ENCODE data around the gene DHX35. TPM values are rescaled to one million over a fixed set of nuclear protein-coding genes. Genes with fewer than 3 reads are reported as not detected.

DHX35 gene
- total and polyA plus RNA-seq, 9 donors, result 7.6 to 10.1 (median 9.2) TPM

DNA sequence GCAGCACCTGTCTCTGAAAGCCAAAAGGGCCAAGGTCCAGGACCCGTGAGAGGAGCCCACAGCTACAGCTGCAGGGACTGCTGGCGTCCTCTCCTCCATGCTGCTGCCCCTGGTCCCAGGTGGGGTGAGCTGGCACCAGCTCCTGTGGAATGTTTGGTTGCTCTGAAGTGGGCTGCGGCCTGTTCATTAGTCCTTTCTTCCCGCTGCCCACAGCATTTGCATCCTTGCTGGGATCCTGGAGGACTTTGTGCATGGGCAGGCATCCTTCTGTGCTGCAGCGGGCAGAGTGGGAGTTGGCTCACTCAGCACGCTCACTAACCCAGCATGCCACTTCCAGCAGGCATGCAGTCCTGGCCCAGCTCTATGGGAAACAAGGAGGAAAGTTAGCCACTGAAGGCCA is 76.4 kb downstream of the DHX35 start:
- Histone ChIP-seq H3K36me3 (ENCODE audit: control insufficient read depth, insufficient read depth, low read length) (peaks cover 67% of the 10 kb centered on the region), H3K27me3 (ENCODE audit: control insufficient read depth, insufficient read depth, low read length) (no peaks in the 10 kb centered on the region), H3K27ac (ENCODE audit: low read length) (no peak overlapping the region), H3K4me3 (ENCODE audit: low read length) (no peak overlapping the region), H3K9me3 (replicated peaks; ENCODE audit: control insufficient read depth, low read depth, low read length) (no peaks in the 10 kb centered on the region), H3K4me1 (ENCODE audit: control insufficient read depth, insufficient read depth, low read length) (no peaks in the 10 kb centered on the region)
- 80% methylated on average over 6 of the region's 6 CpGs for WGBS (ENCODE audit: insufficient coverage)
- no peak for DNase-seq

DNA sequence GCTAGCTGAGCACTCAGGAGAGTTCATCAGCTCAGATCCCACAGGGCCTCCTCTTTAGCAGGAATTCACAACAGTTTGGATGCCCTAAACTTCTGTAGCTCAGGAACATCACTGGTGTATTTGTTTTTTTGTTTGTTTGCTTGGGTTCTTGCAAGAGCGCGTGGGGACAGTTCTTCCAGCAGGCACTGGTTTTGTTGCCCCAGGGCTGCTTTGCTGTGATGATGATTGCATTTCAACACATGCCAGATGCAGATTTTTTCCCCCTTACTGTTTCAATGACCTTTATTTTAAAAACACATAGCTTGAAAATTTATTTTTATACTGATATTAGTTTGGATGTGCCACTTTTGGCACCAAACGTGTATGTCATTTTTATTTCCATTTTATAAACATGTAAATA is 77.1 kb downstream of the DHX35 start:
- no peak overlapping the region for H3K4me3 ChIP-seq (ENCODE audit: low read length)
- H3K36me3 ChIP-seq (ENCODE audit: control insufficient read depth, insufficient read depth, low read length), result peaks cover 61% of the 10 kb centered on the region
- no peaks in the 10 kb centered on the region for H3K4me1 ChIP-seq (ENCODE audit: control insufficient read depth, insufficient read depth, low read length)
- H3K27ac ChIP-seq (ENCODE audit: low read length), result no peak overlapping the region
- no CpG with 5 or more reads among the region's 3 CpGs for WGBS (ENCODE audit: insufficient coverage)
- DNase-seq, result no peak
- H3K9me3 ChIP-seq (replicated peaks; ENCODE audit: control insufficient read depth, low read depth, low read length), result no peaks in the 10 kb centered on the region
- H3K27me3 ChIP-seq (ENCODE audit: control insufficient read depth, insufficient read depth, low read length), result no peaks in the 10 kb centered on the region

DNA sequence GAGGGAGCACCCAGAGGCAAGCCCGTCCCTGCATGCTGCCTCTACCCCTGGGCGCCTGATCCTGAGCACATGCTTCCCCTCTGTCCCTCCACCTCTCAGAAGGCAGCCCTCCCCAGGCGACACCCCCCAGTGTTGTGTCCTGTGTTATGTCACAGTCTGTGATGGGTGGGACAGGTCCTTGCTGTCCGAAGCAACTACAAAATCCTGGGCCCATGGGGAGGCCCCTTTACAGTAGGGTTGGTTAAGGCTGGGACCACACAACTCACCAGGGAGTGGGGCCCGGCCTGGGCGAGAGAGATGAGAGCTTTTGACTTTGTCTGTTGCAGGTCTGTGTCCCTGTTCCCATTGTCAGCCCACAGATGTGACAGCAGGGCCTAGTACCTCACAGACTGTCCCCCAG is 78.0 kb downstream of the DHX35 start:
- 89% methylated on average over 3 of the region's 6 CpGs for WGBS (ENCODE audit: insufficient coverage)
- no peaks in the 10 kb centered on the region for H3K27me3 ChIP-seq (ENCODE audit: control insufficient read depth, insufficient read depth, low read length)
- no peaks in the 10 kb centered on the region for H3K4me1 ChIP-seq (ENCODE audit: control insufficient read depth, insufficient read depth, low read length)
- H3K4me3 ChIP-seq (ENCODE audit: low read length), result no peak overlapping the region
- H3K9me3 ChIP-seq (replicated peaks; ENCODE audit: control insufficient read depth, low read depth, low read length), result no peaks in the 10 kb centered on the region
- no peak overlapping the region for H3K27ac ChIP-seq (ENCODE audit: low read length)
- no peak for DNase-seq
- peaks cover 59% of the 10 kb centered on the region for H3K36me3 ChIP-seq (ENCODE audit: control insufficient read depth, insufficient read depth, low read length)

DNA sequence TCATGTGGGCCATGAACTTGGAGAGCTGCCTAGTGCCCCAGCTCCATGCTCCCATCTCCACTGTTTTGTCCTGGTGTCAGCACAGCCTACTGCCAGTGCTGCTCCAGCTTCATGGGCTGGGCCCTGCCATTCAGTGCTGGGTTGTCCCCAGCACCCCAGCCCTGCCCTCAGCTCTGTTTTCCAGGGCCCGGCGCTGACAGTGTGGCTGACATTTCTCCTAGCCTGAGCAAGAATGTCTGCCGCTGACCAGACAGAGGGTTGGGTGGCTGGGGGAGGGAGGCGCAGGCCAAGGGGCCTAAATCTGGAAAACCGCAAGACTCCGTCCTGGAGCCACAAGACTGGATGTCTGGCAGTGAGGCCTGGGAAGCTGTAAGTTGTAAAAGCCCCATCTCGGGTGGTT is 78.9 kb downstream of the DHX35 start:
- Histone ChIP-seq H3K27ac (ENCODE audit: low read length) (no peak overlapping the region), H3K9me3 (replicated peaks; ENCODE audit: control insufficient read depth, low read depth, low read length) (no peaks in the 10 kb centered on the region), H3K4me3 (ENCODE audit: low read length) (no peak overlapping the region), H3K27me3 (ENCODE audit: control insufficient read depth, insufficient read depth, low read length) (no peaks in the 10 kb centered on the region), H3K4me1 (ENCODE audit: control insufficient read depth, insufficient read depth, low read length) (no peaks in the 10 kb centered on the region), H3K36me3 (ENCODE audit: control insufficient read depth, insufficient read depth, low read length) (peaks cover 54% of the 10 kb centered on the region)
- WGBS (ENCODE audit: insufficient coverage), result 89% methylated on average over 7 of the region's 7 CpGs
- no peak for DNase-seq

DNA sequence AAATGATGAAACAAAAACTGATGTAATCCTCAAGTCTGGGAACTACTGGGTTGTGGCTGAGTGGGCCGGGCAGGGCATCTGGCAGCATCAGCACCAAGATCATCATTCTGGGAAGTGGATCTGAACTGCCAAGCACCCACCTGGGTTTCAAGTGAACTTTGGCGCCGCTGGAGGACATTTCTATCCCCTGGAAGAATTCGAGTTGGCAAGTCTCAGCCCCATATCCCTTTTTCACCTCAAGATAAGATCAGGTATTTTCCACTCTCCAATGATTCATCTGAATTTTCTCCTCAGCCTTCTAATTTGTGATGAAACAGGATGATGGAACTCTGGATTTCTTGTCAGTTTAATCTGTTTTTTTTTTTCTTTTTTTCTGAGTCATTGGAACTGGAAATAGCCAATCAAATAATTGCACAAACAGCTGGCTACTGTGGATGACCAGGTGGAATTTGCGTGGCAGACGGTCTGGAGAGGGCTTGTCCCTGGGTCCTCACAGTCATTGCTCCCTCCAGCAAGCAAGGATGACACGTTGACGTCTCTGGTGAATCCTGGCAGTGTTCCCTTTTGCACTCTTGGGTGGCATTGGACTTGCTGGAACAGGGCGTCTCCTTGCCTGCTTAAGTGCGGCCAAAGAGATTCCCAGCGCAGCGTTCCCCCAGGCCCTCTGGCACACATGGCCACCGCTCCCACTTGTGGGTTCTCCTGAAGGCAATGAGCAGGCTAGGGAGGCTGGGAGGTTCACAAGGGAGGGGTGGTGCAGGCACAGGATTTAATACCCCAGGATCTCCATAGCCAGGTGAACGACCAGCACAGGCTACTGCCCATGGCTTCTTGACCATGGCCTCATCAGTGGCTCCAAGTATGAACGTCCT is 80.4 kb downstream of the DHX35 start:
- no peaks in the 10 kb centered on the region for H3K9me3 ChIP-seq (replicated peaks; ENCODE audit: control insufficient read depth, low read depth, low read length)
- no peaks in the 10 kb centered on the region for H3K4me1 ChIP-seq (ENCODE audit: control insufficient read depth, insufficient read depth, low read length)
- H3K27ac ChIP-seq (ENCODE audit: low read length), result no peak overlapping the region
- H3K27me3 ChIP-seq (ENCODE audit: control insufficient read depth, insufficient read depth, low read length), result no peaks in the 10 kb centered on the region
- peaks cover 45% of the 10 kb centered on the region for H3K36me3 ChIP-seq (ENCODE audit: control insufficient read depth, insufficient read depth, low read length)
- WGBS (ENCODE audit: insufficient coverage), result 86% methylated on average over 11 of the region's 15 CpGs
- H3K4me3 ChIP-seq (ENCODE audit: low read length), result no peak overlapping the region
- DNase-seq, result no peak

DNA sequence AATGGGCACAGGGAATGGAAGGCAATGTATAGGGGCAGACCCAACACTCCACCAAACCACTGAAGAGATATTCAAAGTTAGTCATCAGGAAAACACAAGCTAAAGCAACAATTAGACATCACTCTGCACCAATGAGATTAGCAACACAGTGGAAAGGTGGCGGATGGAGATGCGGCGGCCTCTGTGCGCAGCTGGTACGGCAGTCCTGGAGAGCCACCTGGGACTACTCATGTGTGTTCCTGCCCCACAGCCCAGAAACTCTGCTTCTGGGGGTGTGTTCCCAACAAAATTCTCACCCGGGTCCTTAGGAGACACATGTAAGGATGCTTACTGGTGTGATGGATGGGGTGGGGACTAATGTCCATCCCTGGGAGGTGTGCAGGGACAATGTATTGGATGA is 82.4 kb downstream of the DHX35 start:
- Histone ChIP-seq H3K4me3 (ENCODE audit: low read length) (no peak overlapping the region), H3K9me3 (replicated peaks; ENCODE audit: control insufficient read depth, low read depth, low read length) (no peaks in the 10 kb centered on the region), H3K27me3 (ENCODE audit: control insufficient read depth, insufficient read depth, low read length) (no peaks in the 10 kb centered on the region), H3K27ac (ENCODE audit: low read length) (no peak overlapping the region), H3K36me3 (ENCODE audit: control insufficient read depth, insufficient read depth, low read length) (peaks cover 32% of the 10 kb centered on the region), H3K4me1 (ENCODE audit: control insufficient read depth, insufficient read depth, low read length) (peaks cover 2% of the 10 kb centered on the region)
- 100% methylated on average over 1 of the region's 6 CpGs for WGBS (ENCODE audit: insufficient coverage)
- DNase-seq, result no peak

DNA sequence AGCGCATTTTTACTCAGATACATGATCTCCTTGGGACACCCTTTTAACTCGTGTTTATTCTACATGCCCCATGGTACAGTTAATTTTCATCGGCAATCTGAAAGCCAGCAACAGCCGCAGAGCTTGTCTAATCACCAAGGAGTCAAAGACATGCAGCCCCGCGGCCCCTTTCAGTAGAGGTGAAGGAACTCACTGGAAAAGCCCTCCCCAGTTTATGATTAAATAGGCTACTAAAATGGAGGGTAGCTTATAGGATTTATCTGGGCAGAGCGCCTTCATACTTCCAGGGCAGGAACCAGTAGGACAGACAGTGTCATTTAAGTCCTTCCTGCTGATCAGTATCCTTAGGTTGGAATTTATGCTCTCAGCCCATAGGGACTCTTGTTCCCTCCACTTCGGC is 83.5 kb downstream of the DHX35 start:
- no peak overlapping the region for H3K27ac ChIP-seq (ENCODE audit: low read length)

DNA sequence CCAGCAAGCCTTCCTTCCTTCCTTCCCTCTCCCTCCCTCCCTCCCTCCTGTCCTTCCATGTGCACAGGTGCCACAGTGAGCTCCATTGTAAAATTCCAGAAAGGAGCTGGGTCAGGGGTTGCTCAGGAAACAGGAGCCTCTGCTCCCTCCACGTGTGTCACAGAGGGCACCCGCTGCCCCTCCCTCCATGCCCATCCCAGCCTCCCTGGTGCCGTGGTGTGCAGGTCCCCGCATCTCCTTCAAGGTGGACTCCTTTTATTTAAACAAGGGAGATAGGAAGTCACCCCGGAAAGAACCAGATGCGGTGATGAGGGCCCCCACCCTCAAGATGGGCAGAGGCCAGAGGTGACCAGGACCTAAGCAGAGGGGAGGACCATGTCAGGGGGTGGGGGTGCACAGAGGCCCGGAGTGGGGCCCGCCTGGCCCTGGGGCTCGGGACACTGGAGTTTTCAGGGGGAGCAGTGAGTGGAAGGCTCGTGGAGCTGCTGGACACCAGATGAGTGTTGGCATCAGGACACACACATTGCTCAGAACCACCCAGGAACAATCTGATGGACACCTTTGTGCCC is 85.4 kb downstream of the DHX35 start:
- Histone ChIP-seq H3K27me3 (ENCODE audit: control insufficient read depth, insufficient read depth, low read length) (peaks cover 2% of the 10 kb centered on the region), H3K4me3 (ENCODE audit: low read length) (no peak overlapping the region), H3K36me3 (ENCODE audit: control insufficient read depth, insufficient read depth, low read length) (peaks cover 12% of the 10 kb centered on the region), H3K27ac (ENCODE audit: low read length) (no peak overlapping the region), H3K4me1 (ENCODE audit: control insufficient read depth, insufficient read depth, low read length) (peaks cover 8% of the 10 kb centered on the region), H3K9me3 (replicated peaks; ENCODE audit: control insufficient read depth, low read depth, low read length) (no peaks in the 10 kb centered on the region)
- no peak for DNase-seq
- WGBS (ENCODE audit: insufficient coverage), result 34% methylated on average over 3 of the region's 10 CpGs

More for the DNA sequence above, 83.5 kb downstream of the DHX35 start:
- peaks cover 24% of the 10 kb centered on the region for H3K36me3 ChIP-seq (ENCODE audit: control insufficient read depth, insufficient read depth, low read length)
- 71% methylated on average over 4 of the region's 8 CpGs for WGBS (ENCODE audit: insufficient coverage)
- H3K4me1 ChIP-seq (ENCODE audit: control insufficient read depth, insufficient read depth, low read length), result peaks cover 8% of the 10 kb centered on the region
- no peak overlapping the region for H3K4me3 ChIP-seq (ENCODE audit: low read length)
- no peak for DNase-seq
- no peaks in the 10 kb centered on the region for H3K9me3 ChIP-seq (replicated peaks; ENCODE audit: control insufficient read depth, low read depth, low read length)
- no peaks in the 10 kb centered on the region for H3K27me3 ChIP-seq (ENCODE audit: control insufficient read depth, insufficient read depth, low read length)

DNA sequence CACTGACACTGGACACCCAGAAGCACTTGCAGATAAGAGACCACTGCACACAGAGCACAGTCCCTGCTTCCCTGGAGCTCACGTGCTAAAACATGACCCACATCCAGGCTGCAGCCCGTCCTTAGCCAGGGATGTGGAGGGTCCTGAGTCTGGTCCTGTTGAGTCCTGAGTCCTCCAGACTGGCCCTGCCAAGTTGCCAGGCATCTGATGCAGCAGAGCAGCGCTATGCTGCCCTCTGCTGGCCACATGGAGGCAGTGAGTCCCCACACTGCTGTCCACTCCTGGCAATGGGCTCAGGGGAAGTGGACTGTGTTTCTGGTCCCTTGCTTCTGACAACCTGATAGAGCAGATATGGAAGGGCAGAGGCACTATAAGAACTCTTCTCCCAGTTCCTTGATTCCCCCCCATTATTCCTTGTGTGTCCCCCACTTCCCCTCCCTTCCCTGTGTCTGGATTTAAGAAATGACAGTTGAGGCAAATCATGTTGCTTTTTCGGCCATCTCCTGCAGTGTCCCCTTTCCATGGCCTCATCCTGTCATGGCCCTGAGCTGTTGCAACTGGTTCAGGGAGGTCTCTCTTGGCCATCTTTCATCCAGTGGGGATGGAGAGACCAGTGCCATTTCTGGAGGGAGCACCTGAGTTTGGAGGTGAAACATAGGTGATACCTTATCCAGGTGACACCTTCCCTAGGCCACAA is 86.0 kb downstream of the DHX35 start:
- Histone ChIP-seq H3K4me3 (ENCODE audit: low read length) (no peak overlapping the region), H3K4me1 (ENCODE audit: control insufficient read depth, insufficient read depth, low read length) (peaks cover 8% of the 10 kb centered on the region), H3K36me3 (ENCODE audit: control insufficient read depth, insufficient read depth, low read length) (peaks cover 5% of the 10 kb centered on the region), H3K27ac (ENCODE audit: low read length) (no peak overlapping the region), H3K9me3 (replicated peaks; ENCODE audit: control insufficient read depth, low read depth, low read length) (no peaks in the 10 kb centered on the region), H3K27me3 (ENCODE audit: control insufficient read depth, insufficient read depth, low read length) (peaks cover 2% of the 10 kb centered on the region)
- WGBS (ENCODE audit: insufficient coverage), result 0% methylated on average over 2 of the region's 4 CpGs
- DNase-seq, result peak; percentile 76

DNA sequence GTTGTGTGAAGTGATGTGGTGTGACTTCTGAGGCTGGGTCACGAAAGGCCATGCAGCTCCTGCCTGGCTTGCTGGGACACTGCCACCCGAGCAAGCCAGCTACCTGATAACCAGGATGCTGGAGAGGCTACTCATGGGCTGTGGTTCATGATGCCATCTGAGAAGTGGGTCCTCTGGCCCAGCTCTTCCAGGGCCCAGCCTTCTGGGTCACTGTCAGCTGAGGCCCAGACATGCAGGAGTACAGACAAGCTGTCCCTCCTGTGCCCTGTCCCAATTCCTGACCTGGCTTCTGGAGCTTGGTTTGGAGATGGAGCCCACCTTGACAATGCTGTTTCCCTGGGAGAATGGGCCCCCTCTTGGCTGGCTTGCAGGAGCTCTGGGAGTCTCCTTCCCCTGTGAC is 87.0 kb downstream of the DHX35 start:
- H3K27me3 ChIP-seq (ENCODE audit: control insufficient read depth, insufficient read depth, low read length), result peaks cover 4% of the 10 kb centered on the region
- WGBS (ENCODE audit: insufficient coverage), result 88% methylated on average over 2 of the region's 2 CpGs

More for the DNA sequence above, 87.0 kb downstream of the DHX35 start:
- peaks cover 8% of the 10 kb centered on the region for H3K4me1 ChIP-seq (ENCODE audit: control insufficient read depth, insufficient read depth, low read length)
- no peaks in the 10 kb centered on the region for H3K9me3 ChIP-seq (replicated peaks; ENCODE audit: control insufficient read depth, low read depth, low read length)
- no peak overlapping the region for H3K27ac ChIP-seq (ENCODE audit: low read length)
- peaks cover 3% of the 10 kb centered on the region for H3K36me3 ChIP-seq (ENCODE audit: control insufficient read depth, insufficient read depth, low read length)
- no peak for DNase-seq
- H3K4me3 ChIP-seq (ENCODE audit: low read length), result no peak overlapping the region

All from muscle of leg (tissue), 11 donors.